ENCODE data around the gene CASKIN2.
A peak's percentile ranks its signal among the peaks of the same experiment; 100 is the strongest.

The CASKIN2 gene

DNA sequence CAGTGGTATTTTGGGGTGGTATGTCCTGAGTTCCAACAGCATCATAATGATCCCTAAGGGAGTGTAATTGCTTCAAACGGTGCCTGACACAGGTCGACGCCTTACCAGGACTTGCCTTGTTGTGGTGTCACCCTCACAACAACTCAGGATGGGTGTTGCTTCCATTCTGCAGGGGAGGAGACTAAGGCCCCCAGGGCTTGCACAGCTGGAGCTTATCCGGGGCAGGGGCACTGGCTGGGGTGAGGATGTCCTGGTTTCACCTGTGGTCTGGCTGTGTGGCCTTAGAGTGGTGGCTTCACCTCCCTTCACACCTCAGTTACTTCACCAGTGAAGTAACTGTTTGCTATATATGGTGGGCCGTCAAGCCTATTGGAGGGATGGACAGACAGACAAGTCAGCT lies 33.5 kb upstream of the CASKIN2 start:
- DNase-seq, result no peak

DNA sequence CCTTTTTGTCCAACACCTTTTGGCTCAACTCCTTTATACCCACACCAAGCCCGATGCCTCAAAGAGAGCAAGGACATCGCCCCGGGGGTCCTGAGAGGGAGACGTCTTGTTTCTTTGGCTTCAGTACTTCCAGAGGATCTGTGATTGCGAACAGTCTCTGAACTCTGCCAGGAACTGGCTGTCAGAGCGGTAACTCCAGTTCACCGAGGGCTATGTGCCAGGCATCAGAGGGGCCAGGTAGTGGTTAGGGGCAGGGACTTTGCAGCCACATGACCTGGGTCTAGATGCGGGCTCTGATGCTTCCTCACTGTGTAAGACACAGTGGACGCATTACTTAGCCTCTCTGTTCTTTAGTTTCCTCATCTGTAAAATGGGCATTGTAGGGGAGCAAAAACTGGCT lies 31.8 kb upstream of the CASKIN2 start:
- no peak for DNase-seq

DNA sequence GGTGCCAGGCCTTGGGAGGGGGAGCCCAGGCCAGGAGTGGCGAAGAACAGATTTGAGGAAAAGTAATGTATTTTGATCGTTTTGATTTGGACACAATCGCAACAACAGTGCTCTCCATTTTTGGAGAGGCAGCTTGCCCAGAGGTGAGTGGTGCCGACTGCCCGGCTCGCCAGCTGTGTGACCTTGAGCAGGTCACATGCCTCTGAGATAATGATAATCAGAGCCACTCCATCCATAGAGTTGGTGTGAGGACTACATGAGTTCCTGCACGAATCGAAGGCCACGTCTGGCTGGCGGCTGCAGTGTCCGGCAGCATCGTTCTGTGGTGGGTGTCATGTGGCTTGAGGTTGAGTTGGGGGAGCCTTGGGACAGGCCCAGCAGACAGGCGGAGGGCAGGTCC lies 30.8 kb upstream of the CASKIN2 start:
- DNase-seq, result no peak

DNA sequence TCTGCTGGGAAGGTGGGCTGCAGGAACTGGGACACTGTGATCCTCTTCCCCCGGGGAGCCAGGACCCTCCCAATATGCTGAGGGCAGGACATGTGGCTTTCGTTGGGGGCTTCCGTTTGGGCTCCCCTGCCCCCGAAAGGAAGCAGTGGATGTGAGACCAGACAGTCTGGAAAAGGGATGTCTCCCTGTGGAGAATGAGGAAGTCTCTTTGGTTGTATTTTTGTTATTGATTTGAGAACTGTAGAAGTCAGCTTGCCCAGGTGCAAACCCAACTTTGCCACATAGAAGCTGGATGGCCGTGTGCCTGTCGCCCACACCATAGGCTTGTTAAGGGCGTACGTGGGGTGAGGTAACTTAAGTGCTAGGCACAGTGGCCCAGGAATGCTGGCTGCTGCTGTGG lies 28.9 kb upstream of the CASKIN2 start:
- no peak for DNase-seq

DNA sequence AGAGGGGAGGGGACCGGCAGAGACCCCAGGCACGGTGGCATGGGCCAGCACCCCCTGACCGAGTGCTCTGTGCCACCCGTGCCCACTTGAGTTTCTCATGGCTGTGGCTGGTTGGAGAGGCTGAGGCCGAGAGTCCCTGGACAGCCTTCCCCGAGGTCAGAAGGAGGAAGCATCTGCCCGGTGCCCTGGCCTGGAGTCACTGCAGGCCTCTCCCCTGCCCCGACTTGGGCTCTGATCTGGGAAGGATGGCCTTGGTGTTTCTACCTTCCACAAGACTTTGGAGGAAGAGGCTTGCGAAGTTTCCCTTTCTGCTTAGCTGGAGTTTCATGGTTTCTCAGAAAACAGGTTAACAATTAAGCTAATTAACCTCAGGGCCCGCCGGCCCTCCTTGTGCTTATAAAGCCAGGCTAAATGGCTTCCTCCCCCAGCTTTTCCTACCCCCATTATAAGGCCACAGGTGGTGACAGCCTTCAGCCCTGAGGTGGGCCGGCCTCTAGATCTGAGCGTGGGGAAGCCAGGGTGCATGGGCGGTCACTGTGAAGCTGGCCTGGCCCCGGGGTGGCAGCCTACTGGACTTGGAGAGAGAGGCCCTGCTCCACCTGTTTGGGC lies 27.5 kb upstream of the CASKIN2 start:
- no peak for DNase-seq

DNA sequence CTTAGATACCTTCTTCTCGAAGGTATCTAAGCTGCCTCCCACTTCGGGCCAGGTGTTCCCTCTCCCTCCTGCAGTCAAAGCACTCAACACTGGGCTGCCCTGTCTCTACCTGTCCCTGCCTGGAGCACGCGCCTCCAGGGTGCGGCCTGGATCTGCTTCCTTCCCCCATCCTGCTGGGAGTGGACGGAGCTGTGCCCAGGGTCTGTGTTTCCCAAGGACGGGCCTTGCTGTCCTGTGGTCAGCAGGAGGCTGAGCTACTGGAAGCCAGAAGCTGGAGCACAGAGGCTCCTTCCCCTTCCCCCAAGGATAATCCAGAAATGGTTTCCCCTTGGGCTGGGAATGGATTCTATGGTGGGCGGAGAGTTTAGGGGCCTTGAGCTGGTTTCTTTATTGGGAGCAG lies 26.9 kb upstream of the CASKIN2 start:
- DNase-seq, result no peak

DNA sequence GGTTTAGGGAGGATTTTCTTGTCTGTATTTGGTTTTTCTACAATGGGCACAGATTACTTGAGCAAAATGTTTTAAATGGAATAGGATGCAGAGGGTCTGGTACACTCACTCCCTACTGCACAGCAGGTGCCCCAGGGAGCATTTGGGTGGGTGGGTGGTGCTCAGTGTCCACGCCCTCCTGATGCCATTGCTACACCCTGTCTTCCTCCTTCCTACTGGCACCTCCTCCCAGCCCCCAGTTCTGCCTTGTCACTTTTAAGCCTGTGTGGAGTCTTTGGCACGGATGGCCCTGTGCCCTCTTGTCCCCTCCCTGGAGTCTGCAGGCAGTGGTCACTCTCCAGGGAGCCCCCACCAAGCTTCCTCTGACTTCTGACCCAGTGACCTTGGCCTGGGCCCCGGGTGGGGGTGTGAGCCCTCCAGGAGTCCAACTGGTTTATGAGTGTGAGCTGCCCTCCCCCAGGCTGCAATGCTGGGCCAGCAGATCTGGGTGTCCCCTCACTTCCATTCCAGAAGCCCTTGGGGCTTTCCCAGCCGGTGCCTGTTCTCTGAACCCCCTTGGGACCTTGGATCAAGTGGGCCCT lies 25.7 kb upstream of the CASKIN2 start:
- DNase-seq, result no peak

DNA sequence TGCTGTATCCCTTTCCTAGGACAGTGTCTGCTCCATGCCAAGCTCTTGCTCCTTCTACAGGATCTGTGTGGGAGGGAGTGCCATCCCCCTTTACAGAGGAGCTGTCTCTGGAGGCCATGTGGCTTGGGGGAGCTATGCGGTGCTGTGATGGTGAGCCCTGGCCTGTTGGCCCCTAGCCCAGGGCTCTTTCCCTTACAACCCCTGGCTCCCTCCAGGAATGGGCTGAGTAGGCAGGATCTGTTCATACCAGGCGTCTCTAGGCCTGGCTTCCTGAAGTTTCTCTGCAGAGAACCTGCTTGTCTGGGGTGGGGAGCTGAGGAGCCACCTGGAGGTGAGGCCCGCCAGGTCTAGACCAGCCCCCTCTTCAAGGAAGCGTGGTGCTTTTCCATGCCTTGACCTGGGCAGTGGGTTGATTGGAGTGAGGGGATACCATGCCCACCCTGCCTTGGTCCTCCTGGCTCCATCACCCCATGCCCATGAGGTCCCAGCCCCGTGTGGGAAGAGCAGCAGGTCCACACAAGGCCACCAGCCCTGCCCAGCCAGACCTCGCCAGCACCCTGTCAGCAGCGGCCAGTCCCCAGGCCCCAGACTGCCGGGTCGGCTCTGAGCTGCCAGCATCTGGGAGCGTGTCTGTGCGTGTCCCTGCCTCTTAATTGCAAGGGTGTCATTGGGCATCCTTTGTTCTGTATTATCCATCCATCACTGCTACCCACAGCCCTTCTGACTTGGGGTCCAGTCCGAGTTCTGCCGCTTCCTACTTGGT lies 24.8 kb upstream of the CASKIN2 start:
- no peak for DNase-seq

DNA sequence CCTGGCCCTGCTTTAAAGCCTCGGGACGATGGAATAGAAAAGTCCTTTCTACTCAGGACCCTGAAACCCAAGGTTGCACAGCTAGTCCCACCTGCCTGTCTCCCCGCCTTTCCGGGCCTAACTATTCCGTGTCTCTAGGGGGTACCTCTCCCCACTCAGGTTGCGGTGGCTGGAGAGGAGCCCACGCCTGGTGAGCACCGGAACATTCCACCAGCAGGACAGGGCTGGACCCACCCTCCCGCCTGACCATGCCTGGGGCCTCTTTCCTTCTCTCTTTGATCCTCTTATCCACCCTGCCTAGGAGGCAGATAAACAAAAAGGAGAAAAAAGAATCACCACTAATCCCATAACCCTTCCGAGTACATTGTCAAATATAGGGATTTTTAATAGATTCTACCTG lies 21.0 kb upstream of the CASKIN2 start:
- no peak for DNase-seq

DNA sequence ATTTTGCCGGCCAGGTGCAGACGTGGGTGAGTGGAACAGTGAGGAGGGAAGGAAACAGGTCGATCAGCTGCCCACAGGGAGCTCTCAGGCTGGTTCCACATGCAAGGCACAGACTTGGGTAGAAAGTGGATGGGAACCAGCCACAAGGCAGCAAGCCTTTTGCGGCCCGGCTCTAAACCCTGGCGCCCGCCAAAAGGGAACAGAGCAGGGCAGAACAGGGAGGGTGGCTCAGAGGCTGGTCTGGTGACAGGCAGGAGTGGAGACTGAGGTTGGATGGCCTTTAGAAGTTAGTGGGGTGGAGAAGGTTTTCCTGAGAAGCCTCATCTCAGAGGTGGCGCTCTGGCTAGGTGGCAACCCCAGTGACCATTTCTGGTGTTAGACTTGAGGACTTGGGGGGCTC lies 20.5 kb upstream of the CASKIN2 start:
- DNase-seq, result no peak

DNA sequence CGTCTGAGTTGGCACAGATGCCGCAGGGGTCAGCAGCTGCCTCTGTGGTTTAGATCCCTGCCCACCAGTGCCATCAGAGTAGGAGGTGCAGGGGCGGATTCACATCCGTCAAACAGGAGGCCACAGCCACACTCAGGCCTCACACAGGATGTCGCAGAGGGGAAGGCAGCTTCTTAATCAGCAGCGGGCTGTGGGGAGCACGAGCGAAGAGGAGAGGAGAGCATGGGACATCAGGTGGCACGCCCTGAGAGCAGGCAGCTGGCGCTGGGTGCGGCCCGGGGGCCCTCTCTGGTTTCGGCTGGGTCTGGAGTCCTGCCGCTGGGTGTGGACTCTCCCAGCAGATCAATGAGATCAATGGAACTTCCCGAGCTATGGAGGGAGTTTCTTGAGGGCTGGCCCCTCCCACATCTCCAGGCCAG lies 19.8 kb upstream of the CASKIN2 start:
- no peak for DNase-seq

DNA sequence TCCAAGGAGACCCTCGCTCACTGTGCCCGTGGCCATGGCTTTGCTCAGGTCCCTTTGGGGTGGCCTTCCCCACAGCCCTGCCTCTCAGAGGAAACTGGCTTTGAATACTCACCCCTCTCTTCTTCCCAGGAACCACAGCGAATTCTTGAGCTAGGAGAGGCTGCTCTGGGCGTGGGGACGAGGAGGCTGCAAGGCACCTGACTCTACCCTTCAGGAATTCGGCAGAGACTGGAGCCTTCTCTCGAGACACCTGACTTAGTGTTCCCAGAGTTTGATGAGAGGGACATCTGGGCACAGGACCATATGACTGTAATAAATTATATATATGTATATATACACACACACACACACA lies 16.4 kb upstream of the CASKIN2 start:
- peak; percentile 36 for DNase-seq

DNA sequence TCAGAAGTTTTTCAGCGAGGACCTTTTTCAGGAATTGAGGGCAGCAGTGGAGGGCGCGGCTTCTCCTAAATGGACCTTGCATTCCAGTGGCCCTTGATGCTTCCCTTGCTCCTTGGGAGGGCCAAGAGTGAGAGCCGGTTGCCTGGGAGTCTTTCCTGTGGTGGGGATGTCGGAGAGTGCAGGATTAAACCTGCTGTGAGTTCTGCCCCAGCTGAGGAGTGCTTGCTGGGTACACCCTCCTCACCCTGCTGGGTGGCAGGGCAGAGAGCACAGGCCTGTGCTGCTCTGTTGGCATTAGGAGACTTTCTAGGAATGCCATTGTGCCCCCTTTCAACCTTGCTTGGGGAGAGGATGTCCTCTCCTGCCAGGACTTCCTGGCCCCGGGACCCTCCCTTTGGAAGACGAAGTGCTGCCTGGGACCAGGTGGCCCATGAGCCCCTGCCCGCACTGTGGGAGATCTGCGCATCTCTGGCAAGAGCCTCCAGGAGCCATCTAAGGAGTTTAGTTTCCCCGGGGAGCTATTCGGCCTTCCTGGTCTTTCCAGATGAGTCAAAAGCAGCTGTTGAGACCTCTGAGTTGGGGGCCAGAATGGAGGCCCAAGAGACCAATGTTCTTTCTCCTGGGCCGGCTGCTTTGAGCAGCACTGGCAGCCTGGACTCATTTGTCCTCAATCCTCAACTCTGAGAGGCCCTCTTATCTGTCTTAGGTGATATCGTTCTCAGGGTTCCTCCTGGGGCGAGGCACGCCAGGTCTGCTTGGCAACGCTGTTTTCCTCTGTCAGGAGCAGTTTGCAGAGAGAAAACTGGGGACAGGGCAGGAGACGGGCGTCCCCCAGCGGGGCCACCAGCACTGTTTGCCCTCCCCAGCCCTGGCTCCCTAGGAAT lies 15.7 kb upstream of the CASKIN2 start:
- DNase-seq, result no peak

DNA sequence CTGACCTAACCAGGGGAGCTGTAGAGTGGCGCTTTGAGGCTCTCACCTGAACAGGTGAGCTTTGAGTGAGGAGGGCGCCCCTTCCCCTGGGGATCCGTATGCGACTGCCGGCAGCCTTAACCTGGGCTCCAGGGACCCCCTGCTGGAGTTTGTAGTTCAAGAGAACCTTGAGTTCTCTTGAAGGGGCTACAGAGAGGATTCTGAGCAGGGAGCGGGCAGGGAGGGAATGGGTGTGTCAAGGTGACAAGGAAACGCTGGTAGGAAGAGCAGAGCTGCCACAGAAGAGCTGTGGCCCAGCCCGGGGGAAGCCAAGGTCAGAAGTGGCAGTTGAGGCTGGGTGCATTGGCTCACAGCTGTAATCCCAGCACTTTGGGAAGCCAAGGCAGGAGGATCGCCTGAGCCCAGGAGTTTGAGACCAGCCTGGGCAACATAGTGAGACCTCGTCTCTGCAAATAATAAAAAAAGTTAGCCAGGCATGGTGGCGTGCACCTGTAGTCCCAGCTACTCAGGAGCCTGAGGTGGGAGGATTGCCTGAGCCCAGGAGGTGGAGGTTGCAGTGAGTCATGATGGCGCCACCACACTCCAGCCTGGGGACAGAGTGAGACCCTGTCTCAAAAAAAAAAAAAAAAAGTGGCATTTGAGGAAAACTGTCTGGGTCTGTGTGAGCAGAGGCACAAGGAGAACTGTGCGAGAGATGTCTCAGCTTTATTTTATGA lies 11.4 kb upstream of the CASKIN2 start:
- DNase-seq, result no peak

DNA sequence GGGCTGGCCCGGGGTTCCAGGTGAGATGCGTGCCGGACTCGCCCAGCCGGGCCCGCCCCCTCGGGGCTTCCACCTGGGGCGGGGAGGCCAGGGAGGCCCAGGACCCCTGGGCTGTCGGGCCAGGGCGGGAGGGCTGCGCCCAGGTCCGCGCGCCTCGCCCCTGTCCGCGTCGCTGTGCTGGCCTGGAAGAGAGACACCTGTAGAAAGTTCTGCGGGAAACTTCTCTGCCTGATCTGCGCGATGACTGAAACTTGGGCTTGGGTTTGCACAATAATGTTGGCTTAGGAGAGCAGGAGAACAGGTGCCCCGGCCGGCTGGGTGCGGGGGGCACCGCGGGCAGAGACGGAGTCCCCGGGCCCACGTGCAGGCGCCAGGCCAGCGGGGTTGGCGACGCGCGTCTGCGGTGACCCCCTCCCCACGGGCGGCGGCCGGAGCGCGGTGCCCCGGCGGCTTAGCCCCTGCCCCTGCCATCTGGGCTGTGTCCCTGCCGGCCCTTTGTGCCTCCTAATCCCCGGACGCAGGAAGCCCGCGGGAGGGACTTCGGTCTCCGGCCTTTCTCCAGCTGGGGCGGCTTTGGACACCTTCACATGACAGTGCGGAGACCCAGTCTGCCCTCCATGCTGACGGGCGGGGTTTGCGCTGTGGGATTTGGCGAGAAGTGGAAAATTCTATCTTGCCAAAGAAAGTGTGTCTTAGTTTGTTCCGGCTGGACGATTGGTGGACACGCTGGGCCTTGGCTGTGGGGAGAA lies 10.6 kb upstream of the CASKIN2 start:
- DNase-seq, result no peak

DNA sequence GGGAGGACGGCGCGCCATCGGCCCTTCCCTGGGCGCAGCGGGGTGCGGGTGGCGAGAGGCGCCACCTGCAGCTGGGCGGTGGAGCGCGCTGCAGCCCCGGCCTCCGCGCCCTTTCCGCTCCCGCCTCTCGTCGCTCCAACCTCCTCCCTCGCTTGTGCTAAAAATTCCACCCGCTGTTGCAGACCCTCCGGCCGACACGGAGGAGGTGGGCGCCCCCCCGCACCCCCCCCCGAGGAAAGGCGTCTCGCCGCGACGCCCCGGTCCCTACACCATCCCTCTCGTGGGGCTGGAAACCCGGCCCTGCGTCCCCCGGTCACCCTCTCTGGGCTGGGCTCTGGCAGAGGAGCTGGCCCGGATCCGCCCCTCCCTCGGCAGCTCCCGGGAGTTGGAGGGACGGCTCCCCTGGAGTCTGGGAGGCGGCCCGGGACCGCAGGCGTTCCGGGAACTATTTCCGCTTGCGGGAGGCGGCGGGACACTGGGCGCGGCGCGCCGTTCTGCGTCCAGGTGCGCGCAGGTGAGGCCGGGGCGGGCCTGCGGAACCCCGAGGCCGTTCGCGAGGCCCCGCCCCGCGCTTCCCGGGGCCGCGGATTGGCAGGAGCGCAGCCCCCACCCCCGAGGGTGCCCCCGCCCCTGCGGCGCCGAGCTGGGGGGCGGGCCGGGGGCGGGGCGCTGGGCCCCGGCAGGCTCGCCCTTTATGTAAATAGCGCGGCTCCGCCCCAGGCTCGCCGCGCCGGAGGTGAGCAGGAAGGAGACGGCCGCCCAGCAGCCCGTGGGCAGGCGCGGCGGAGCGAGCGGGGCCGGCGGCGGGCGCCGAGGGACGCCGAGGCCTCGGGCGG lies 9.9 kb upstream of the CASKIN2 start, which contains the start of gene LLGL2:
Gene LLGL2, plus strand, starts transcription at position 728 of the 836 bp plus-strand sequence. CDS start 17,730 bp downstream, outside the sequence.
- DNase-seq, result peak; percentile 71

DNA sequence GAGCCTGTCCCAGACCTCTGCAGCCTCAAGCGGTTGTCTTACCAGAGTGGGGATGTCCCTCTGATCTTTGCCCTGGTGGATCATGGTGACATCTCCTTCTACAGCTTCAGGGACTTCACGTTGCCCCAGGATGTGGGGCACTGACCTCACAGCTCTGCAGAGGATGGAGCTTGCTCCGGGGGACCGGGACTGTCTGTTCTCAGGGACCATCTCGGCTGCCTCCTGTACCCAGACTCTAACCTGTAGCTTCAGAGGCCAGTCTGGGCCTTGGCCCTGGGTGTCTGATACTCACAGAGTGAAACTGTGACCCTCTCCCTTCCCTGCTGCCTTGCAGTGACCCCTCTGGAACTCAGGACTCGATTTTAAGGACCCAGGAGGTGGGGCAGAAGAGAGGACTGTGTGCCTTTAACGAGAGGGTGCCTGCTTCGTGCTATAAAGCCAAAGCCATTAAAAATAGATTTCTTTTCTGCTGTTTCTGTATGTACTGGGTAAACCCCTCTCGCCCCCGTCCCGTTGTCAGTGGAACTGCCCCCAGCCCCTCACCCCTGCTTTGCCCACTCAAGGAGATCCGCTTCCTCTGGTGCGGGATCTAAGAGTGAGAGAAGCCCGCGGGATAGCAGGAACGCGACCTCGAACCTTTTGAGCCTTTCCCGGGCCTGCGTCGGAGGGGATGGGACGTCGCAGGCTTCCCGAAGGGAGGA lies 9.1 kb upstream of the CASKIN2 start:
- no peak for DNase-seq

DNA sequence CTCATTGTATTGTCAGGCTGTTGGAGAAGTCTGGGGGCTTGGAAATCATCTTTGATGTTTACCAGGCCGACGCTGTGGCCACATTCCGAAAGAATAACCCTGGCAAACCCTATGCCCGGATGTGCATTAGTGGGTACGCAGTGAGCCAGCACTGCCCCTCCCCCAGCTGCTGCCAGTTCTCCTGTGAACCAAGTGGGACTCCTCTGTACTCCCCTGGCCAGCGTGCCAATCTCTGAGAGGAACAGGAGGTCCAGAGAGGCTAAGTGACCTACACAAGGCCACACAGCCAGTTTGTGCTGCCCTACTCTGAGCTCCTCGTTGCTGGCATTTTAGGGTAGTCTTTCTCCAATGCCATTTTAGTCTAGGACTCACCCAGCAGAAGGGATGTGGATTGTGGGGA lies 8.3 kb upstream of the CASKIN2 start:
- no peak for DNase-seq

DNA sequence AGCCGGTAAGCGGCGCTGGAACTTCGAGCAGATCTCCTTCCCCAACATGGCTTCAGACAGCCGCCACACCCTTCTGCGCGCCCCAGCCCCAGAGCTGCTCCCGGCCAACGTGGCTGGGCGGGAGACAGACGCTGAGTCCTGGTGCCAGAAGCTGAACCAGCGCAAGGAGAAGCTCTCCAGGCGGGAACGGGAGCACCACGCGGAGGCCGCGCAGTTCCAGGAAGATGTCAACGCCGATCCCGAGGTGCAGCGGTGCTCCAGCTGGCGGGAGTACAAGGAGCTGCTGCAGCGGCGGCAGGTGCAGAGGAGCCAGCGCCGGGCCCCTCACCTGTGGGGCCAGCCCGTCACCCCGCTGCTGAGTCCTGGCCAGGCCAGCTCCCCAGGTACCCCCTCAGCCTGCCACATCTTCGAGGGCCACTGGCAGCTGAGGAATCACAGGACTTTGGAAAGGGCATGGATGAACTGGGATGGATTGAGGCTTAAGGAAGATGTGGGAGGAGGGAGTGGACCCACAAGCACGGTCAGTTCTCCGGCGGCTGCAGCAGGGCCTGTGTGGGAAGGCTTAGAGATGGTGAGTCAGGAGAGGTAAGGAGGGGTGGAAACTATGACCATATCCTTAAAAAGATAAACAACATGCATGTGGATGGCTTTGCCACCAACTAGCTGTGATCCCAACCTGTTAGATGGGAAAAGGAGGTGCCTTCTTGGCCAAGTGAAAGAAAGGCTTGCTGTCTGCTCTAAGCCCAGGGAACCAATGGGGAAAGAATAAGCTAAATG lies 6.8 kb upstream of the CASKIN2 start:
- no peak for DNase-seq

DNA sequence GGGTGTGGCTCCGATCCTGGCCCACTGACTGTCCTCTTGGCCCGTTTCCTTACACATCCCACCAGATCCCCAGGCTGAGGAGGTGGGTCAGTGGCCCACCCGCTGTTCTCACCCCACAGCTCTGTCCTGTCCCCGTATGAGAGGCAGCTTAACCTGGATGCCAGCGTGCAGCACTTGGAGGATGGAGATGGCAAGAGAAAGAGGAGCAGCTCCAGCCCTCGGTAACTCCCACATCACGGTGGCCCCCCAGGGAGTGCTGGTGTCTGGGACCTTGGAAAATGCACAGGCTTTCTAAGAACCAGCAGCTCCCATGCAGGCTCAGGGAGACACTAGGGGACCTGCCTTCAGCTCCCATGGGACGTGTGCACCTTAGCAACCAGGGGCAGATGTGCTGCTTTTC lies 6.0 kb upstream of the CASKIN2 start:
- no peak for DNase-seq

Measured in EL (cell line).